Measurements from ENCODE around the gene METTL25. TPM values are rescaled to one million over a fixed set of nuclear protein-coding genes. Genes with fewer than 3 reads are reported as not detected.

Gene METTL25
- total and polyA plus RNA-seq, 2 of the 8 experiments (the other 6 are each of a cell fraction or from before 2014, with no cell fraction given) = 2.4 to 8.3 TPM

DNA sequence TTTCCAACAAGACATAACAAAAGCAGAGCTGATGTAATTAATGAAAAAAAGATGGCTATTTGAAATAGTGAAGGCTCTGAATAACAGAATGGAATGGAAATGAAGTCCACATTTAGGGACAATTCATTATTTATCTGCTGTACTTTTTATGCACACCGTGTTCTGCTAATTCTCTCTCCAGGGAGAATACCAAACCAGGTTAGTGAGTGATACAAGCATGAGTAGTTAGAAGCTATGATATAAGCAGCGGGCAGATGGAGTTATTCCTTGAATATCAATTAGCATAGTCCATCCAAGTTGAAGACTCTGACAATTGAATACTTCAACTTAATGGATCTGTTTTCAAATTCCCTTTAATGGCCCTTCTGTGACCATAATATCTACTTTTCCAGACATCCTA, 166.3 kb downstream of the METTL25 start (continued):
- TF ChIP-seq, protein P1, sequence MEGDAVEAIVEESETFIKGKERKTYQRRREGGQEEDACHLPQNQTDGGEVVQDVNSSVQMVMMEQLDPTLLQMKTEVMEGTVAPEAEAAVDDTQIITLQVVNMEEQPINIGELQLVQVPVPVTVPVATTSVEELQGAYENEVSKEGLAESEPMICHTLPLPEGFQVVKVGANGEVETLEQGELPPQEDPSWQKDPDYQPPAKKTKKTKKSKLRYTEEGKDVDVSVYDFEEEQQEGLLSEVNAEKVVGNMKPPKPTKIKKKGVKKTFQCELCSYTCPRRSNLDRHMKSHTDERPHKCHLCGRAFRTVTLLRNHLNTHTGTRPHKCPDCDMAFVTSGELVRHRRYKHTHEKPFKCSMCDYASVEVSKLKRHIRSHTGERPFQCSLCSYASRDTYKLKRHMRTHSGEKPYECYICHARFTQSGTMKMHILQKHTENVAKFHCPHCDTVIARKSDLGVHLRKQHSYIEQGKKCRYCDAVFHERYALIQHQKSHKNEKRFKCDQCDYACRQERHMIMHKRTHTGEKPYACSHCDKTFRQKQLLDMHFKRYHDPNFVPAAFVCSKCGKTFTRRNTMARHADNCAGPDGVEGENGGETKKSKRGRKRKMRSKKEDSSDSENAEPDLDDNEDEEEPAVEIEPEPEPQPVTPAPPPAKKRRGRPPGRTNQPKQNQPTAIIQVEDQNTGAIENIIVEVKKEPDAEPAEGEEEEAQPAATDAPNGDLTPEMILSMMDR (IDR thresholded peaks at IDR 0.05; ENCODE audit: control extremely low read depth in 1 of 3, insufficient read depth in 1 of 3, low read depth in 1 of 3, low read length in 3 of 3) = no peak
- TF ChIP-seq POLR2A (IDR thresholded peaks at IDR 0.05; ENCODE audit: control extremely low read depth in 1 of 2, low read depth in 2 of 2, low read length in 2 of 2) (no peak), TEAD4 (IDR thresholded peaks at IDR 0.05; ENCODE audit: low read depth, low read length) (no peak)
